HG03565 (cell line): ENCODE results near the gene LRG1.
"Not testable (repeated sequence)": the region's sequence is repeated elsewhere in the genome, so short reads cannot be mapped to it uniquely, and the experiment has no call there.

Experiments used
- ATAC-seq: cut with Tn5 transposase; IDR thresholded peaks from one replicate; pipeline ENCODE4 v1.9.1; 2021; ENCODE audit warnings: mild to moderate bottlenecking, moderate library complexity; ENCODE audit not compliant: unreplicated experiment

The LRG1 gene

DNA sequence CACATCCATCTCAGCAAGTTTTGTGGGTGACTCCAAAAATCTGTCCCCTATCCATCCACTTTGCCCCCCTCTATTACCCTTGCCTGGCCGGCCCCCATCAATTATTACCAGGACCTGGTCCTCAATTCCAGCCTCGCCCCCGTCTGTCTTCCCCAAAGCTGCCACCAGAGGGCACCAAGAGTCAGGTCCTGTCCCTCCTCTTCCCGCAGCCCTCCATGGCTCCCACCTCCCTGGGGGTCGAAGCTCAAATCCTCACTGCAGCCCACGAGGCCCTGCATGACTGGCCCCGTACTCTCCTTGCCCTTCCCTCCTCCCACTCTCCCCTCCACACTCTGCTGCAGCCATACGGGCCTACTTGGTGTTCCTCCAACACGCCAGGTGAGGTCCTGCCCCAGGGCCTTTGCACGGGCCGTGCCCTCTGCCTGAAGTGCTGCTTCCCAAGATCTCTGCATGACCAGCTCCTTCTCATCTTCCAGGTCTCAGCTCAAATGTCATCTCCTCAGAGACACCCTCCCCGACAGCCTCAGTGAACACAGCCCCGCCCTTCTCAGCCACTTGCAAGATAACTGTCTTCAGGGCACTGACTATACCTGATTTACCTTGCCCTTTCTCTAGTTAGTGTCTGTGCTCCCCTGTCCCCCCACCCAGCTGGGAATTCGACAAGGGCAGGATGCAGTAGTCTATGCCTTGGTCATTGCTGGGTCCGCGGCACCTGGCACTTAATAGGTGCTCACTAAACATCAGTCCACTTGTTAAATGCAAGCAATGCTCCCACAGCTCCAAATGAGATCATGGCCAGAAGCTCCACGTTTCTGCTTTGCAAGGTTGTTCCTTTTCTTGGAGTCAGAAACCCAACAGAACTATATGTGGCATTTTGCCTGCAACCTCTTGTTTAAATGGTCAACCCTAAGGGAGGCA lies 36.4 kb upstream of the LRG1 start:
- ATAC-seq = no peak

DNA sequence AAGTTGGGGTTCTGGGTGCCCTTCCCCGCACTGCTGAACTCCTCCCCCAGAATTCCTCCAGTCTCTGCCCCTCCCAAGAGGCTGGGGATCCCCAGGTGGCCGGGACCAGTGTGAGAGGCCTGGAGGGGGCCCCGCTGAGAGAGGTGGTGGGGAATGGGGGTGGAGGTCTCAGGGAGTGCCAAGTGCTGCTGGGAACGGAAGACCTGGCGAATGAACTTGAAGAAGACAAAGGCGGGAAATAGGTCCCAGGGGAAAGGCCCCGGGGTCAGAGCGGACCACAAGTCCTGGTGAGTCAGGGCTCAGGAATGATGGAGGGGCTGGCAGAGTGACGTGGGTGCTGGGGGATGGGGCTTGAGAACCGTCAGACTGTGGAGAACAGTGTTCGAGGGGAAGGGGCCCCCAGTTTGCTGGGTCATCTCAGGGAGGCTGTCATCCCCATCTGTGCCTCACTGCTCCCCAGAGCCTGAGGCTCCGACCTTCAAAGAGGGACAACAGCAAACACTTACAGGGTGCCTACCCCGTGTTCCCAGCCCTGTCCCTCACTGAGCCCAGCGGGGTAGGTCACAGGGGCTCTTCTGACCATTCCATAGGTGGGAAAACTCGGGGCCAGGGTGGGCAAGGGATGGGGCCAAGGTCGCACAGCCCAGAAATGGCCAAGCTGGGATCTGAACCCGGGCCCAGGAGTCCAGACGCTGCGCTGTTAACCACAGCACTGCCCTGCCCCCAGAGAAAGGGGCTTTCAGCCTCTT lies 35.6 kb upstream of the LRG1 start:
- ATAC-seq = no peak

DNA sequence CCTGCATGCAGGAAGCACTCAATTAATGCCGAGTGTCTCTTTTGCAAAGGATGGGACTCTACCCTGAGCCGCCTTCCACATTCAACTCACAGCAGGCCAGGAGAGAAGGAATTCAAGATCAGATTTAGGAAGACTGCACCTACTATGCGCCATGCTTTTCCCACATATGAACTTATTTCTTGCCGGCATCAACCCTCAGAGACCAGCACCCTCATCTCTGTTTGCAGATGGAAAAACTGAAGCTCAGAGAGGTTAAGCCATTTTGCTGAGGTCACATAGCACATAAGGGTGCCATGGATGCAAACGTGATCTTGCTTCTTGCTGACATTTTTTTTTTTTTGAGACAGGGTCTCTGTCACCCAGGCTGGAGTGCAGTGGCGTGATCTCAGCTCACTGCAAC lies 33.8 kb upstream of the LRG1 start:
- ATAC-seq = no peak

DNA sequence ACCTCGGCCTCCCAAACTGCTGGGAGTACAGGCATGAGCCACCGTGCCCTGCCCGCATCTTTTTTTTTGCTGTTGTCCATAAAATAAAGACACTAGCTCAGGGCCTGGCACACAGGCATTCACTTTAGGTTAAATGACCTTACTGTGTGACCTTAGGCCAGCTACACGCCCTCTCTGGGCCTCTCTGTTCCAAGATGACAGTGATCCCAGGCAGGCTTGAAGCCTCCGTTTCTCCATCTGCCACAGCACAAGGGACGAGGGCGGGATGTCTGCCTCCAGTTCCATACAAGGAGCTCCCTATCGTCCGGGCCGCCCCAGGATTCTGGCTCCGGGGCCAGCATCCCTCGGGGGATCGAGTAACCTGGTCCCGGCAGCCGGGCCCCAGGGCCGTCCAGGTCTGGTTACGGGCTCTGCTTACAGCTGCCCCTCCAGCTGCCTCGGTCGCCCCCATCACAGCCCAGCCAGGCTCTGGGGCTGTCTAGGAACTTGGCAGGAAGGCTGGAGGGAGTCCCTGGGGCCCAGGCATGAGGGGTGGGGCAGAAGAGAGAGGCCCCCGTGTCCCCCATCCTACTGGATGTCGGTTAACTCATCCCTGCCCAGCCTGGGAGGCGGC lies 31.6 kb upstream of the LRG1 start:
- ATAC-seq = no peak

DNA sequence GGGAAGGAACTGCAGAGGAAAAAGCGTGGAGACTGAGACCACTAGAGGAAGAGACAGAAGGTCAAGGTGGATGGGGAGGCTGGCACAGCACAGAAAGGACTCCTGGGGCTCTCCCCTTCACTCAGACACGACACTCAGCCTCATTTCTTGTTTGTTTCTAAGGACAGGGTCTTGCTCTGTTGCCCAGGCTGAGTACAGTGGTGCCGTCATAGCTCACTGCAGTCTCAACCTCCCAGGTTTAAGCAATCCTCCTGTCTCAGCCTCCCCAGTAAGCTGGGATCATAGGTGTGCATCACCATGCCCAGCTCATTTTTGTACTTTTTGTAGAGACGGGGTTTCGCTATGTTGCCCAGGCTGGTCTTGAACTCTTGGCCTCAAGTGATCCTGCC lies 31.1 kb upstream of the LRG1 start:
- no peak for ATAC-seq

DNA sequence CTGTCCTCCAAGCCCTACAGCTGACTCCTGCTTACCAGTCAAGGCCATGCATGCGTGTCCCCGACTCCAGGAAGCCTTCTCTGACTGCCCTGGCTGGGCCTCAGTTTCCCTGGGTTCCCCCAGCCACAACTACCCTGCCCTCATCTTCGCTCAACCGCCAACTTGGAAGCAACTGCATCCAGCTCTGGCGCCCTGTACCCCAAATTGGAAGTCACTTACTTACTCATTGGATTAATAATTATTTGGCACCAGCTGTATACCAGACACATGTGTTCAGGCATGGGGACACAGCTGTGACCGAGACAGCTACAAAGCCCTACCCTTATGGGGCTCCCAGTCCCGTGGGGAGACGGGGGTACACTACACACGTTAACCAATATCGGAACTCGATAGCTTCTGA lies 30.6 kb upstream of the LRG1 start:
- no peak for ATAC-seq

DNA sequence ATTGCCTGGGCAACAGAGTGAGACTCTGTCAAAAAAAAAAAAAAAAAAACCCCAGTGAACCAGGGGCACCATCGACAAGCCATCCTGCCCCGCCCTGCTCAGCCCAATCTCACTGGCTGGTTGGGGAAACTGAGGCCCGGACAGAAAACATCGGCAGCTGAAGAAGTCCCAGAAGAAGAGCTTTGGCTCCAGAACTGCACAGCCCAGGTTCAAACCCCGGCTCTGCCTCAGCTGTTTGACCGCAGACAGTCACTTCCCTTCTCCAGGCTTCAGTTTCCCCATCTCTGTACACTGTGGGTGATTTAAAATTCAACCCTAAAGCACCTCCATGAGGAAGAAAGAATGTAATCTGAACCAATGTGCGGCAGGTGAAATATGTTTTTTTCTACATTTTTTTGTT lies 29.1 kb upstream of the LRG1 start:
- ATAC-seq = no peak

DNA sequence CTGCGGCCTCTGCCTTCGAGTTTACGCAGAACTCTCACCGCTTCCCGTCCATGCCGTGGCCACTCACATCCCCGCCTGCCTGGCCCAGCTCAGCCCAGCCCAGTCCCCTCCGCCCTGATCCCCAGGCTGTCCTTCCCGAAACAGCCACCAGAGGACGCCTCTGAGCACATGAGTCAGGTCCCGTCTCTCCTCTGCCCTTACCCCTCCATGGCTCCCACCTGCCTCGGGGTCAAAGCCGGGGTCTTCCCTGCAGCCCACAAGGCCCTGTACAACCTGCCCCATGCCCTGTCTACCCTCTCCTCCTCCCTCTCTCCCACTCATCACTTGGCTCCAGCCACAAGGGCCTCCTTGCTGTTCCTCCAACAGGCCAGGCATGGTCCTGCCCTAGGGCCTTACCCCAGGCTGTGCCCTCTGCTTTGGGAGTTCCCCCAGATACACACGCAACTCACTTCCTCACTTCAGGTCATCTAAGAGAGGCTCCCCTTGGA lies 27.8 kb upstream of the LRG1 start:
- ATAC-seq = no peak

DNA sequence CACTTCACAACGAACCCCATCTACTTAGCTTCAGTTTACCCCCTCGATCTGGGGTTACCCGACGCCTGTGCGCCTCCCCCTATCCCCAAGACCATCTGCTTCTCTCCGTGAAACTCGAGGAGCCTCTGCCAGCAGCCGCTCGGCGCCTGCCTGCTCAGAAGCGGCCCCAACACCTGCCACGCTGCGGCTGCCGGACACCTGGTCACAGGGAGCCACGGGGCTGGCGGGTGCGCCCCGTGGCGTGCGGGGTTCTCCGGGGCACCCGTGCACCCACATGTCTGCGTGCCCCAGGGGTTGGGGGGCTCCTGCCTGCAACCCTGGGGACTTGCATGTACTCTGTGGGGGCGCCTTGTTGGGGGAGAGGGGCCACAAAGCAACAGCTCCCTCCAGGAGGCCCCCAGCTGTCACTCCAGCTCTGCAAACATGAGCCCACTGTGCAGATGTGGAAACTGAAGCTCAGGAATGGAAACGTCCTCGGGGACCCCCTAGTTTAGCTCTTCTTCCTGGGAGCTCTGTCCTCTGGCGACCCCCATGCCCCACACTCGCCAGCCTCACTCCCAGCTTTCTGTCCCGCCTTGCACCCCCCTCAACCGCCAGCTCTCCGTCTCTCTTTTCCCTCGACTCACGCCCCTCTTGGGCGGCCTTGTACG lies 26.7 kb upstream of the LRG1 start:
- ATAC-seq = no peak

DNA sequence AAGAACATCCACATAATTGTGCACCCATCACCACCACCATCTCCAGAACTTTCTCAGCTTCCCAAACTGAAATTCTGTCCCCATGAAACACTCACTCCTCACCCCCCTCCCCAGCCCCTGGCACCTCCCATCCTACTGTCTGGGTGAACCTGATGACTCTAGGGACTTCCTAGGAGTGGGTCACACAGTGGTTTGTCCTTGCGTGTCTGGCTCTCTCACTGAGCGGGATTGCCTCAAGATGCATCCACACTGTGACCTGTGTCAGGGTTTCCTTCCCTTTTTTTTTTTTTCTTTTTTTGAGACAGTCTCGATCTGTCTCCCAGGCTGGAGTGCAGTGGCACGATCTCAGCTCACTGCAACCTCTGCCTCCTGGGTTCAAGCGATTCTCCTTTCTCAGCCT lies 23.7 kb upstream of the LRG1 start:
- ATAC-seq = not testable (repeated sequence)

DNA sequence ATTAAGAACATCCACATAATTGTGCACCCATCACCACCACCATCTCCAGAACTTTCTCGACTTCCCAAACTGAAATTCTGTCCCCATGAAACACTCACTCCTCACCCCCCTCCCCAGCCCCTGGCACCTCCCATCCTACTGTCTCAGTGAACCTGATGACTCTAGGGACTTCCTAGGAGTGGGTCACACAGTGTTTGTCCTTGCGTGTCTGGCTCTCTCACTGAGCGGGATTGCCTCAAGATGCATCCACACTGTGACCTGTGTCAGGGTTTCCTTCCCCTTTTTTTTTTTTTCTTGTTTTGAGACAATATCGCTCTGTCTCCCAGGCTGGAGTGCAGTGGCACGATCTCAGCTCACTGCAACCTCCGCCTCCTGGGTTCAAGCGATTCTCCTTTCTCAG lies 22.2 kb upstream of the LRG1 start:
- not testable (repeated sequence) for ATAC-seq

DNA sequence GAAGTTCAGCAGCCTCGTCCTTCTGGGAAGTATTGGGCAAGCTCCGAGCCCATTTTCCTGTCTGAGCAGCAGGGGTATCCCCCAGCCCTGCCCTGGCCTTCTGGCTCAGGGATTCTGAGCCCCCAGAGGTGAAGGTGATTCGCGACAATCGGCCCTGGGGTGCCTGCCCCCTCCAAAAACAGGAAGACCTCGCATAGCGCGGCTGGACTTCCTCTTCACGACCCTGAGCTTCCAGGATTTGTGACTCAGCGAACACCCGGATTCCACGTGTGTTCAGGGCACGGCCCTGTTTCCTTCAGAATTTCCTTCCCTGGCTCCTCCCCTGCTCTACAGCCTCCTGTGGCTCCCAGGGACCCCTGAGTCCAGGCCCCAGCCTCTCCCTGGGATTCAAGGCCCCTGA lies 19.7 kb upstream of the LRG1 start, which contains the start of gene SEMA6B:
Gene SEMA6B (minus strand): TSS at position 116 of the 400 bp plus-strand sequence. CDS start 1,227 bp downstream, outside the sequence.
- ATAC-seq = no peak

DNA sequence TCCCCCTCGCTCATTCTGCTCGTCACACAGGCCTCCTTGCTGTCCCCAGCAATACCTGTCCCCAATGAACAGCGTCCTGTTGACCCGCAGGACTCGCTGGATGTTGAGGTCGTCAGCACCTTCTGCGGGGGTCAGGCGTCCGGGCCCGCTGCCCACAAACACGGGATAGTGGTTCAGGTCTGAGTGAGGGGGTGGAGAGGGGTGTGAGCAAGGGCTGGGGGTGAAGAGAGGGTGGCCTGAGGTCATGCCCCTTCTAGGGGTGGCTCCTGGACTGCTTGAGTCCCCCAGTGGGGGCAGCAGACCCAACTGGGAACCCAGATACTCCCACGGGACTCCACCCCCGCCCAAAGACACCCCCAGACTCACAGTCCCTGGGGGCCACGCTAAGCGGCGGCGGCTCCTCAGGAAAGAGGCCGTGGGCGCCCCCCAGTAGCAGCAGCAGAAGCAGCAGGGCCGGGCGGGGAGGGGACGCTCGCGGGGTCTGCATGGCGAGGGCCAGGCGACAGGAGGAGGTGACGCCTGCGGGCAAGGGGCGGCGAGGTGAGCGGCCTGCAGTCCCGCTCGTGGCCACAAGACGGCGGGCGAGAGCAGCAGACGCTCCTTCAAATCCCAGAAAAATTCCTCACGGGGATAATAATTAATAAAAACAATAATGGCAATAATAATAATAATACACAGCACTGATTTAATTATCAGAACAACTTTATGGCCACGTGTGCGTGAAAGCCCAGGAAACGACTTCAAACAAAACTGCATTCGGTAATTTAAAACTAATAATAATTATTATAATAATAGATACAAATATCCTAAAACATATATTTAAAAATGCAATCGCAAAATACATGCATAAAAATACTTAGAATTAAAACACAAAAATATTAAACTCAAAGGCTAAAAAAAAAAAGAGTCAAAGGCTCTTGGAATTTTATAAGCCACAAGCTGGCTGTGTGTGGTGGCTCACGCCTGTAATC lies 18.4 kb upstream of the LRG1 start:
- ATAC-seq = no peak

DNA sequence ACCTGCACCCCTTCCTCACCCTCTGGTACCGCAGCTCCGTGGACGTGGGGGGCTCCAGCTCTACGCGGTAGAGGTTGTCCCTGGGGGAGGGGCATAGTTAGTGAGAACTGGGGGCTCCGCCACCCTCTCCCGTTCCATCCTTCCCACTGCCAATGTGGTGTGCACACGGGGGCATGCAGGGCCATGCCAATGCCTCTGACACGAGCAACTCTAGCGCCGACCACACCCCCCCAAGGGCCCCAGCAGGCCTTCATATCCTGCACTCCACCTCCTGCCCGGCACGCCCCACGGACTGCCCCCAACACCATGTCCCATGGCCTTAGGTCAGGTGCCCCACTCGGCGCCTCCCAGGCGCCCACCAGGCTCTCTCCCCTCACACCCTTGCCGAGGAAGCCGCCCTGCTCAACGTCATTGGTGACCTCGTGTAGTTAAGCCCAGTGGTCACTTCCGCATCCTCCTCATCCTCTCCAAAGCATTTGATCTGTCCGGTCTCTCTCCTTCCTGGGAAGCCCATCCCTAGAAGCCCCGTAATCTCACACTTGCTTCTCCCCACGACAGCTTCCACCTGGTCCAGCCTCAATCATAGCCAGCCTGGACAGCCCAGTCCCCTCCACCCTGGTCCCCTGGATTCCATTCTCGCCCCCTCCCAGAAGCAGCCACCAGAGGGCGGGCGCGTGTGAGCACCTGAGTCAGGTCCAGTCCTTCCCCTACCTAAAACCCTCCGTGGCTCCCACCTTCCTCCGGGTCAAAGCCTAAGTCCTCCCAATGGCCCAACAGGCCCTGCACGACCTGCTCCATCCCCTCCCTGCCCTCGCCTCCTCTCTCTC lies 17.5 kb upstream of the LRG1 start:
- ATAC-seq = no peak

DNA sequence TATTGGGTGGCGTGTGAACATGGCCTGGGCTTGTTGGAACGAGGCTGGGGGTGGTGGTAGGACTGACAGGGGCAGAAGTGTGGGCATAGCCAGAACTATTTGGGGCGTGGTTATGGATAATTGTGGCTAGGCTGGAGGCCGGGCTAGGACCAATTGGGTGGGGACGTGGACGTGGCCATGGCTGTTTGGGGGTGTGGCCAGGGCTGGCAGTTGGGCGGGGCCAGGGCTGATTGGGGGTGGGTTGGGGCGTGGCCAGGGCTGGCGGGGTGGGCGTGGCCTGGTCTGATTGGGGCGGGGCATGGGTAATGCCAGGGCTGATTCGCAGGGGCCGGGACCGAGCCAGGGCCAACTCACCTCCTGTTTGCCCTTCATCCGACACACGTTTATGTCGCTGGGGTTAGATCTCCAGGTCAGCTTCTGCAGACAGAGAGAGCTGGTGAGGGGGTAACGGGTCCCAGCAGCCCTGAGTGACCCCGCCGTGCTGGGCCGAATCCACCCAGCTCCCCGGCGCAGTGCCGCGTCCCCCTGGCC lies 16.8 kb upstream of the LRG1 start:
- ATAC-seq = no peak

DNA sequence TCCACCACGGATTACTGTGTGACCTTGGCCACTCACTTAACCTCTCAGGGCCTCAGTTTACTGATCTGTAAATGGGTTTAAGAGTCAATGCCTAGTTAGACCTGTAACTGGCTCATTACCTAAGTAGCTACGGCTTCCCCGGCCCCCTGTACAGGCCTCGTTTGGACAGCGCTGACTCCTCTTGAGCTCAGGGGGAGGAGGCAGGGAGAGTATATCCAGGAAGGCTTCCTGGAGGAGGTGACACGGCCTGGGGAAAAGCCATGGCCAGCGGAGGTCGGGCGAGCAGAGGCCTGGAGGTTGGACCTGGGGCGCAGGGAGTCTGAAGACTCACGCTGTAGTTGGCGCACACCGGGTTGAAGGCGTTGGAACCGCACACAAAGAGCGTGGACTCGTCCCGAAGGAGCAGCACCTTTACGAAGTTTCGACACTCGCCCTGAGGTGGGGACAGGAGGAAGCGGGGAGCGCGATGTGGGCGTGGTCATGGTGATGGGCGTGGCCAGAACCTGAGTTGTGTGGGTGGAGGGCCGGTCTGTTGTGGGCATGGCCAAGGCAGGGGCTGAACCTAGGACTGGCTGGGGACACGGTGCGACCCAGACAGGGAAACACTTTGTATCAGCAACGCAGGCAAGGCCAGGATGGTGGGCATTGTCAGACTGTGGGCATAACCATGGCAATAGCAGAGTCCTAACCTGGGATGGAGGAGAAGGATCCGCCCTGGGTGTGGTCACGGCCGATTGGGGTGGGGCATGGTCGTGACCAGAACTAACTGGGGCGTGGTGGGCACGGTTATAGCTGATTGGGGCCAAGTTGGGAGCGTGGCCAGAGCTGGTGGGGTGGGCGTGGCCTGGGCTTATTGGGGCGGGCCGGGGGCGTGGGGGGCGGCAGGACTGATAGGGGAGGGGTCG lies 16.1 kb upstream of the LRG1 start:
- no peak for ATAC-seq

DNA sequence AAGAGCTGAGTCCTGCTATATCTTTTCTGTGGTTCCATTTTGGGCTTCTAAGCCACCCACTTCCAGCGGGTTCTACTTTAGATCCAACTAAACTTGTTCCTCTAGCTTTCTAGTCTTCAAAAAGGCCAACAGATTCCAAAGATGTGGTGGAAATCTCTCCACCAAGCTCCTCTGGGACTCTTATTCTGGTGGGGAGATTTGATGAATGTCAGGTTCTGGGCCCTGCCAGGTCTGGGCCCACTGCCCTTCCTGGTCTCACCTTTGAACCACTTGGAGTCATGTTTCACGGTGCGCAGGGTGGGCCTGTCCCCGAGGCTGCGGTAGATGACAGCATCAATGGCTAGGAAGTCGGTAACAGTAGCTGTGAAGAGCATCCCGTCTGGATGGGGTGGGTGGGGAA lies 14.9 kb upstream of the LRG1 start:
- no peak for ATAC-seq

DNA sequence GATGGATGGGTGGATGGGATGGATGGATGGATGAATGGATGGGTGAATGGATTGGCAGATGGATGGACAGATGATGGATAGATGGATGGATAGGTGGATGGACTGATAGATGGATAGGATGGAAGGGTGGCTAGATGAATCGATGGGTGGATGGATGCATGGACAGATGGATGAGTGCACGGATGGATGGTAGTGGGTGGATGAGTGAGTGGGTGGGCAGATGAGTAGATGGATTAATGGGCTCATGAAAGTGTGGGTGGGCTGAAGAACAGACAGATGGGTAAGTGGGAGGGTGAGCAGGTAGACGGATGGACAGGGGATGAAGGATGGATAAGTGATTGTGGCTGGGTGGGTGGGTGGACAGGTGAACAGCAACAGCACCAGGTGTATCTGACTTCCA lies 13.9 kb upstream of the LRG1 start:
- no peak for ATAC-seq
